Neural cell (in vitro differentiated cells): ENCODE results near the gene ELP4. TPM values are rescaled to one million over a fixed set of nuclear protein-coding genes. Genes with fewer than 3 reads are reported as not detected.

Experiments used
- H2AFZ ChIP-seq: fragments of 200-600, 300-800 bp; sonication (generic), shearing (Covaris generic); 2 replicates; pipeline ENCODE4 v1.6.0; 2014; ENCODE audit warnings: low read depth, mild to moderate bottlenecking, antibody characterized with exemption, low read length, moderate library complexity
- H3F3A ChIP-seq: fragments of 200-600 bp; shearing (Covaris generic); 2 replicates; pipeline ENCODE4 v1.6.1; 2016; ENCODE audit warnings: mild to moderate bottlenecking, moderate library complexity, mixed read lengths, antibody characterized with exemption, low read length; ENCODE audit not compliant: insufficient read depth, poor library complexity, severe bottlenecking
- H3K27ac ChIP-seq: fragments of 200-600, 300-800 bp; sonication (generic), shearing (Covaris generic); 2 replicates; pipeline ENCODE4 v1.5.1; 2014; ENCODE audit warnings: mild to moderate bottlenecking, low read length, moderate library complexity
- H3K27me3 ChIP-seq: fragments of 300-800, 200-600 bp; sonication (generic), shearing (Covaris generic); 2 replicates; pipeline ENCODE4 v1.6.0; 2014; ENCODE audit warnings: mild to moderate bottlenecking, low read depth, low read length, moderate library complexity; ENCODE audit not compliant: insufficient read depth
- H3K36me3 ChIP-seq: fragments of 300-800, 200-600 bp; sonication (generic), shearing (Covaris generic); 2 replicates; pipeline ENCODE4 v1.5.1; 2014; ENCODE audit warnings: mild to moderate bottlenecking, antibody characterized with exemption, low read length, moderate library complexity; ENCODE audit not compliant: insufficient read depth
- H3K4me2 ChIP-seq: fragments of 300-800, 200-600 bp; sonication (generic), shearing (Covaris generic); 2 replicates; pipeline ENCODE4 v1.6.0; 2014; ENCODE audit warnings: mild to moderate bottlenecking, low read length
- H3K4me3 ChIP-seq: fragments of 300-800, 200-600 bp; sonication (generic), shearing (Covaris generic); 2 replicates; pipeline ENCODE4 v1.5.1; 2014; ENCODE audit warnings: mild to moderate bottlenecking, low read length, moderate library complexity
- H3K79me2 ChIP-seq: fragments of 200-600 bp; shearing (Covaris generic); replicated peaks from 2 replicates; pipeline ENCODE4 v1.6.0; 2014; ENCODE audit warnings: mild to moderate bottlenecking, low read length, moderate library complexity; ENCODE audit not compliant: insufficient read depth
- H3K9ac ChIP-seq: fragments of 300-800, 200-600 bp; sonication (generic), shearing (Covaris generic); 2 replicates; pipeline ENCODE4 v1.6.1; 2016; ENCODE audit warnings: mild to moderate bottlenecking, low read length, mixed read lengths
- H3K9me2 ChIP-seq: fragments of 200-600 bp; shearing (Covaris generic); 2 replicates; pipeline ENCODE4 v1.6.1; 2016; ENCODE audit warnings: mild to moderate bottlenecking, low read length, mixed read lengths; ENCODE audit not compliant: insufficient read depth
- H3K9me3 ChIP-seq: fragments of 200-600, 300-800 bp; sonication (generic), shearing (Covaris generic); 2 replicates; pipeline ENCODE4 v1.6.1; 2016; ENCODE audit warnings: mild to moderate bottlenecking, mixed run types, low read length, moderate library complexity, mixed read lengths
- H4K20me1 ChIP-seq: fragments of 200-600 bp; shearing (Covaris generic); 2 replicates; pipeline ENCODE4 v1.6.1; 2016; ENCODE audit warnings: mild to moderate bottlenecking, mixed run types; ENCODE audit not compliant: insufficient read depth
- EP300 ChIP-seq: fragments of 450-650 bp; conservative IDR thresholded peaks from 2 replicates; pipeline ENCODE4 v1.6.1; 2014; ENCODE audit warnings: antibody characterized with exemption, mild to moderate bottlenecking, moderate library complexity; ENCODE audit not compliant: poor library complexity, severe bottlenecking
- EZH2 ChIP-seq: fragments of 200-600, 300-800 bp; shearing (Covaris generic), sonication (generic); IDR thresholded peaks from 2 replicates; pipeline ENCODE4 v1.6.1; 2014; ENCODE audit warnings: antibody characterized with exemption, low read length, borderline replicate concordance, mild to moderate bottlenecking; ENCODE audit not compliant: insufficient read depth, poor library complexity, severe bottlenecking
- MXI1 ChIP-seq: fragments of 450-650 bp; conservative IDR thresholded peaks from 2 replicates; pipeline ENCODE4 v1.6.1; 2014; ENCODE audit warnings: antibody characterized with exemption, mild to moderate bottlenecking; ENCODE audit not compliant: poor library complexity, severe bottlenecking
- POLR2AphosphoS5 ChIP-seq: IDR thresholded peaks from 2 replicates; pipeline ENCODE4 v1.6.1; 2012
- RAD21 ChIP-seq: fragments of 450-650 bp; conservative IDR thresholded peaks from 2 replicates; pipeline ENCODE4 v1.6.1; 2014; ENCODE audit warnings: antibody characterized with exemption, mild to moderate bottlenecking, moderate library complexity
- SMC3 ChIP-seq: fragments of 450-650 bp; conservative IDR thresholded peaks from 2 replicates; pipeline ENCODE4 v1.6.1; 2014; ENCODE audit warnings: antibody characterized with exemption, mild to moderate bottlenecking, moderate library complexity; ENCODE audit not compliant: poor library complexity
- TAF1 ChIP-seq: IDR thresholded peaks from 2 replicates; pipeline ENCODE4 v1.6.1; 2012; ENCODE audit warnings: low read depth
- polyA plus RNA-seq: library from polyadenylated mRNA; depleted of rRNA; stranded (reverse); fragments of >200 nt; gene quantifications from 2 replicates; pipeline ENCODE4 v1.2.3, GENCODE V29; 2014
- TF ChIP-seq, protein P1 (sequence below): fragments of 450-650 bp; IDR thresholded peaks from 2 replicates; pipeline ENCODE4 v1.5.1; 2014; ENCODE audit warnings: antibody characterized with exemption, mild to moderate bottlenecking, moderate library complexity; ENCODE audit not compliant: poor library complexity, severe bottlenecking
- TF ChIP-seq, protein P2 (sequence below): IDR thresholded peaks from 2 replicates; pipeline ENCODE4 v1.6.1; 2012; ENCODE audit warnings: borderline replicate concordance

ELP4 gene
- polyA plus RNA-seq, 1 donor from 2014 or later, result 30.4 TPM

DNA sequence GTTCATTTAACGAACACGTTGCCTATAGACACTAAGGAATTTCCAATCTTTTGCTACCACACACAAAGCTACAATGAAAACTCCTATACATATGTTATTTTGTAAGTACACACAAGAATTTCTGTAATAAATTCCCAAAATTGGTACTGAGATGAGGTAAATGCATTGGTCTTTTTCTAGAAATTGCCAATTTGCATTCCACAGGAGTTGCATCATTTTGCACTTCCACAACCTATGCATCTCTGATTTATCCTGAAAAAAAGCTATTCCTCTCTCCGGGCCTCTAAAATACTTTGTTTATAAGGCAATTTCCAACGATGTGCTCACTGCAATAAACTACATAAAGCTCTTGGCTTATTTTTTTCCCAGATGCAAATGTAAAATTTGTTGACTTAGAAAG is 25.1 kb upstream of the ELP4 start:
- H3F3A ChIP-seq, result no peaks in the 10 kb centered on the region
- H3K4me2 ChIP-seq, result no peak overlapping the region
- no peaks in the 10 kb centered on the region for H3K9me2 ChIP-seq
- no peak overlapping the region for H2AFZ ChIP-seq
- no peaks in the 10 kb centered on the region for H3K27me3 ChIP-seq
- no peak overlapping the region for H3K27ac ChIP-seq
- H3K4me3 ChIP-seq, result no peak overlapping the region
- no peaks in the 10 kb centered on the region for H3K9me3 ChIP-seq
- H3K79me2 ChIP-seq, result peaks cover 17% of the 10 kb centered on the region
- no peaks in the 10 kb centered on the region for H4K20me1 ChIP-seq
- no peaks in the 10 kb centered on the region for H3K36me3 ChIP-seq
- H3K9ac ChIP-seq, result no peak overlapping the region
- TF ChIP-seq MXI1 (no peak), EP300 (no peak), EZH2 (no peak), POLR2AphosphoS5 (no peak), RAD21 (no peak), TAF1 (no peak), SMC3 (no peak)
- TF ChIP-seq, protein P1, sequence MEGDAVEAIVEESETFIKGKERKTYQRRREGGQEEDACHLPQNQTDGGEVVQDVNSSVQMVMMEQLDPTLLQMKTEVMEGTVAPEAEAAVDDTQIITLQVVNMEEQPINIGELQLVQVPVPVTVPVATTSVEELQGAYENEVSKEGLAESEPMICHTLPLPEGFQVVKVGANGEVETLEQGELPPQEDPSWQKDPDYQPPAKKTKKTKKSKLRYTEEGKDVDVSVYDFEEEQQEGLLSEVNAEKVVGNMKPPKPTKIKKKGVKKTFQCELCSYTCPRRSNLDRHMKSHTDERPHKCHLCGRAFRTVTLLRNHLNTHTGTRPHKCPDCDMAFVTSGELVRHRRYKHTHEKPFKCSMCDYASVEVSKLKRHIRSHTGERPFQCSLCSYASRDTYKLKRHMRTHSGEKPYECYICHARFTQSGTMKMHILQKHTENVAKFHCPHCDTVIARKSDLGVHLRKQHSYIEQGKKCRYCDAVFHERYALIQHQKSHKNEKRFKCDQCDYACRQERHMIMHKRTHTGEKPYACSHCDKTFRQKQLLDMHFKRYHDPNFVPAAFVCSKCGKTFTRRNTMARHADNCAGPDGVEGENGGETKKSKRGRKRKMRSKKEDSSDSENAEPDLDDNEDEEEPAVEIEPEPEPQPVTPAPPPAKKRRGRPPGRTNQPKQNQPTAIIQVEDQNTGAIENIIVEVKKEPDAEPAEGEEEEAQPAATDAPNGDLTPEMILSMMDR, result no peak
- TF ChIP-seq, protein P2, sequence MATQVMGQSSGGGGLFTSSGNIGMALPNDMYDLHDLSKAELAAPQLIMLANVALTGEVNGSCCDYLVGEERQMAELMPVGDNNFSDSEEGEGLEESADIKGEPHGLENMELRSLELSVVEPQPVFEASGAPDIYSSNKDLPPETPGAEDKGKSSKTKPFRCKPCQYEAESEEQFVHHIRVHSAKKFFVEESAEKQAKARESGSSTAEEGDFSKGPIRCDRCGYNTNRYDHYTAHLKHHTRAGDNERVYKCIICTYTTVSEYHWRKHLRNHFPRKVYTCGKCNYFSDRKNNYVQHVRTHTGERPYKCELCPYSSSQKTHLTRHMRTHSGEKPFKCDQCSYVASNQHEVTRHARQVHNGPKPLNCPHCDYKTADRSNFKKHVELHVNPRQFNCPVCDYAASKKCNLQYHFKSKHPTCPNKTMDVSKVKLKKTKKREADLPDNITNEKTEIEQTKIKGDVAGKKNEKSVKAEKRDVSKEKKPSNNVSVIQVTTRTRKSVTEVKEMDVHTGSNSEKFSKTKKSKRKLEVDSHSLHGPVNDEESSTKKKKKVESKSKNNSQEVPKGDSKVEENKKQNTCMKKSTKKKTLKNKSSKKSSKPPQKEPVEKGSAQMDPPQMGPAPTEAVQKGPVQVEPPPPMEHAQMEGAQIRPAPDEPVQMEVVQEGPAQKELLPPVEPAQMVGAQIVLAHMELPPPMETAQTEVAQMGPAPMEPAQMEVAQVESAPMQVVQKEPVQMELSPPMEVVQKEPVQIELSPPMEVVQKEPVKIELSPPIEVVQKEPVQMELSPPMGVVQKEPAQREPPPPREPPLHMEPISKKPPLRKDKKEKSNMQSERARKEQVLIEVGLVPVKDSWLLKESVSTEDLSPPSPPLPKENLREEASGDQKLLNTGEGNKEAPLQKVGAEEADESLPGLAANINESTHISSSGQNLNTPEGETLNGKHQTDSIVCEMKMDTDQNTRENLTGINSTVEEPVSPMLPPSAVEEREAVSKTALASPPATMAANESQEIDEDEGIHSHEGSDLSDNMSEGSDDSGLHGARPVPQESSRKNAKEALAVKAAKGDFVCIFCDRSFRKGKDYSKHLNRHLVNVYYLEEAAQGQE, result no peak

DNA sequence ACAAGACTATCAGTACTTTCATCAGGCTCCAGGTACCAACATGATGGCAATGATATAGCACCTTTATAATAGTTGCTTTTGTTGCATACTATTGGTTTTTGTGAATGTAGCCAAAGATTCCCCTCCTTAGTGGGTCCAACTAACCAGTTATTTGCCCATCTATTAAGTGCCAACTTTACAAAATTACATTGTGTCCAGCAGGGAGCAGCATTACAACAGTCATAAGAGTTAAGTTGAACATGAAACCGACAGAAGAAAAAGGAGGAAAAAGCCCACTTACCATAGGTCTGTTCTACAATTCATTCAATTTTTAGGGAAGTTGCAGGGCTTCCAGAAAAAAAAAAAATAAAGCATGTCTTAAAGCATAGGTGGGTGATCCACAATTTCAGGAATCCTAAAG is 21.7 kb upstream of the ELP4 start:
- Histone ChIP-seq H3K9me2 (no peaks in the 10 kb centered on the region), H3K79me2 (peaks cover 5% of the 10 kb centered on the region), H3K4me2 (no peak overlapping the region), H3K36me3 (no peaks in the 10 kb centered on the region), H3K9me3 (no peaks in the 10 kb centered on the region), H3K27me3 (no peaks in the 10 kb centered on the region), H3K27ac (no peak overlapping the region), H3K4me3 (no peak overlapping the region), H4K20me1 (no peaks in the 10 kb centered on the region), H3F3A (no peaks in the 10 kb centered on the region), H3K9ac (no peak overlapping the region), H2AFZ (no peak overlapping the region)
- TF ChIP-seq, protein P2, result no peak
- TF ChIP-seq RAD21 (peak; percentile 39), EZH2 (no peak), MXI1 (no peak), SMC3 (no peak), POLR2AphosphoS5 (no peak), TAF1 (no peak), EP300 (no peak)
- TF ChIP-seq, protein P1, result peak; percentile 40
